Stimulated activated CD4-positive, alpha-beta T cell treated with anti-CD3 and anti-CD28 coated beads, Interleukin-1b, Interleukin-23, amount 100 ng/mL, for 48 hours (primary cell): ENCODE data around the gene PRPF40A.

ENCODE experiments used
- DNase-seq: peaks from one replicate; pipeline ENCODE4 v3.0.0-alpha.2; 2020

The PRPF40A gene

DNA sequence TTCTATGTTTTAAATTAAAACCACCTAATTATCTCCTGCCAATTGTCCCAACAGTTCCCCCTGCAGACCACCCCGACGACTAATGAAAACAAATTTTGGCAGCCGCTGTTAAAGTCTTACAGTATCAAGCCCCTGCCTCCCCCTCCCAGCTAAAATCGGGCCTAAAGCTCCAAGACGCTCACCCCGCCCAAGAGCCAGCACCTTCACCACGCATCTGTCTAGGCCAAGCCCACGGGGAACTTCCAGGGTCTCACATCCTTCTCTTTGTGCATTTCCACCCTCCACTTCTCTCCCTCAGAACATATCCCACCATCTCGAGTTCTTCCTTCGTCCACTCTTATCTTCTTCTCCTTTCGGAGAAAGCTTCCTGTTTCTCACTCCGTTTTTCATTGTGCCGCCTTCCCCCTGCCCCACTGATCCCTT is 445 bp downstream of the PRPF40A start:
- DNase-seq, result peak; percentile 28

GRCh38 chr2:152715854-152716428 is 1.3 kb downstream of the PRPF40A start:
- peak; percentile 46 for DNase-seq

GRCh38 chr2:152715112-152715511 is 2.1 kb downstream of the PRPF40A start:
- DNase-seq, result no peak

DNA sequence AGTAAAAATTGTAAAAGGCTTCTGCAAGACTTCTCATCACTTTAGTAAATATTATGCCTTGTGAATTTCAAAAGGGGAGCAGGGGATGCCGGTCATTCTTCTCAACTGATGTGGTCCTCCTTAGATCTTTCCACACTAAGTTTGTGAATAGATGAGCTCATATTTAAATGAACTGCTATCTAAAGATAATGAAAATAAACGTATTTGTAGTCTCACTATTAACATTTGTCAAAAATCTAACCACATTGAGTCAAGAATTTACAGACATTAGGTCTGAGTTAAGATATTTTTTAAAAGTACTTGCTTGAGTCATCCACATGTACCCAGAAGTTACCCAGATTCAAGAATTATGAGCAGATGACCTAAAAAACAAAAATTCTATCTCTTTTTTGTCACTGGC is 6.5 kb downstream of the PRPF40A start:
- no peak for DNase-seq

DNA sequence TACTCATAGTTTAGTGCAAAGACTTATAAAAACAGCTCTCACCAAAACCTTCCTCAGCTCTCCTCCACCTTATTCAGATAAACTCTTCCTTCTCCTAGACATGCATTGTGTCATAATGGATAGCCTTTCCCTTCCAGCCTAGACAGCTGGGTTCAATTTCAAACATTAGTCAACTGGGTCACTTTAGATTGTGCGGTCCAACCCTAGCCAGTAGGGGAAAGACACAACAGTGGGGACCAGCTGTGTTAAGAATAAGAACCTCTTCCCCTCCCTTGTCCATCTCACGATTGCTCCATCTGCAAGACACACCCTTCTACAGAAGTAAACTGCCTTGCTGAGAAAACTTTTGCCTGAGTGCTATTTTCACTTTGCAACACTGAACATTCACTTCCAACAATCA is 8.5 kb downstream of the PRPF40A start:
- DNase-seq, result no peak

DNA sequence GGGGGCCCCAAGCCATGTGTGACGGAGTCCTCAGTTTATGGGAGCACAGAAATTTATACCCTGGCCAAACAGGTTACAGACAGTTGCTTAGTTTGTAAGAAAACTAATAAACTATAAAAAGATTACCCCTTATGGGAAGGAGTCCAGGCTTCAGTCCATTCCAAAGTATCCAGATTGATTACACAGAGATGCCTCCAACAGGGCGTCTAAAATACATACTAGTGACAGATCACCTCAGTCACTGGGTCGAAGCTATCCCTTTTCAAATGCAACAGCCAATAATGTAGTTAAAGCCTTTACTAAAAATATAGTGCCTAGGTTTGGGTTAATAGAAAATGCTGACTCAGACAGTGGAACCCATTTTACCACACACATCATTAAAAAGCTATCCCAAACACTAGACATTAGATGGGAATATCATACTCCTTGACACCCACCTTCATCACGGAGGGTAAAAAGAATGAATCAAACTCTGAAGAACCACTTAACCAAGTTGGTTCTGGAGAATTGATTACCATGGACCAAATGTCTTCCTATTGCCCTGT is 10.7 kb downstream of the PRPF40A start:
- DNase-seq, result no peak

GRCh38 chr2:152701198-152701597 is 16.1 kb downstream of the PRPF40A start:
- DNase-seq, result no peak

- DNase-seq, result no peak
Measured at GRCh38 chr2:152696476-152696875, 20.8 kb downstream of the PRPF40A start.

GRCh38 chr2:152695763-152696162 is 21.5 kb downstream of the PRPF40A start:
- DNase-seq, result no peak

DNA sequence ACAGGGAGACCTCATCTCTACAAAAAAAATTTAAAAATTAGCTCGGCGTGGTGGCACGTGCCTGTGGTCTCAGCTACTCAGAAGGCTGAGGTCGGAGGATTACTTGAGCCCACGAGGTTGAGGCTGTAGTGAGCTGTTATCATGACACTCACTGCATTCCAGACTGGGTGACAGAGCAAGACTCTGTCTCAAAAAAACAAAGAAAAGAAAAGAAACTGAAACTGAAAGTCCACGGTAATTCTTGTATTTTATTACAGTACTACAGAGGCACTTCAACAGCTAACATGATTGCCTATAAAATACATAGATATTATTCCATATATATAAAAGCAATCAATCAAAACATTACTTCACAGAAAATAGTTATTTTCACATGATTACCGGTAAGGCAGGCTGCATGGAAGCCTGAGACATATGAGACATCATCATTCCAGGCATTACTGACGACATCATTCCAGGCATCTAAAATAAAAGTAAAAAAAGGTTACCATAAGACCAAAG is 23.1 kb downstream of the PRPF40A start:
- peak; percentile 55 for DNase-seq

DNA sequence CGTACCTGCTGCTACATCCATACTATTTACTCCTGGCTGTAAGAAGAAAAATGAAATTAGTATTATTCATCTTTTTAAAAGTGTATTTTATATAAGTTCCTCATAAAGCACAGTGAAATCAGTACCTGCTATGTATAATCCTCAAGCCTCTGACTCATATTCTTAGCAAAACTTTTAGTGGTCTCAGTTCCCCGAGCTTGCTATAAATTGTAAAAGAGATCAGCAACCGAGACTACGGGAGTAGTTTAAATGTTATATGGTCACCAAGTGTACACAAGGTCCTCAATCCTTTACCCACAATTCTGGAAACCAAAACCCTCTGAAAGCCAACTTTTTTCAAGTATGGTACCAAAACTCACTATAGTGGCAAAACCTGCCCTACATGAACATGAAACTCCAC is 24.2 kb downstream of the PRPF40A start:
- no peak for DNase-seq

DNA sequence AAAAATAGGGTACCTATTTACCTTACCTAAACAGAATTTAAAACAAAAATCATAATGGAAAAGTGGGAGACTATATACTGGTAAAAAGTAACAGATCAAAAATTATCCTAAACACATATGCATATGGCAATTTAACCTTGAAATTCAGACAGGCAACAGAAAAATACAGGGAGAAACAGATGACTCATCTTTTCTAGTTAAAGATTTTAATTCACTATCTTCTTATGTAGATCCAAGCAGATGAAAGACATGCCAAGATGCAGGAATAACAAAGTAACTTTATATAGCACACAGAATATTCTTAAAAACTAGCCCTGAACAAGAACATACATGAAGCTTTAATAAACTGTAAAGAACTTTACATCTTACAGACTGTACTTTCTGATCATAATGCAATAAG is 30.9 kb downstream of the PRPF40A start:
- DNase-seq, result no peak

DNA sequence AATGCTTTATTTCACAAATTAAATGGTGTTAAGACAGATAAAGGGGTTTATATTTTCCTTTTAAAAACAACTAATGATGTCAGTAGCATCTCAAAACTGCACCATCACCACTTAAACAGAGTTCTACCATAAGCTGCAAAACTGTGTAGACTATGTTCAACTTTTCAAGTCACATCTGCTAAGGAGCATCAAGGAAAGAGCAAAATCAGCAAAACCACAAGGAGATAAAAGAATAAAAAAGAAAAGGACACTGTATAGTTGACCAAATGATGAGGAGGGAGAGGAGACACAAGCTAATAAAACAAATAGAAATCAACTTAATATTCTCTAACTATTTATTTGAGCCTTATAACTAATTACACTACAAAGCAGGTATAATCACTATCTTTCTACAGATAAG is 33.9 kb downstream of the PRPF40A start:
- DNase-seq, result no peak

DNA sequence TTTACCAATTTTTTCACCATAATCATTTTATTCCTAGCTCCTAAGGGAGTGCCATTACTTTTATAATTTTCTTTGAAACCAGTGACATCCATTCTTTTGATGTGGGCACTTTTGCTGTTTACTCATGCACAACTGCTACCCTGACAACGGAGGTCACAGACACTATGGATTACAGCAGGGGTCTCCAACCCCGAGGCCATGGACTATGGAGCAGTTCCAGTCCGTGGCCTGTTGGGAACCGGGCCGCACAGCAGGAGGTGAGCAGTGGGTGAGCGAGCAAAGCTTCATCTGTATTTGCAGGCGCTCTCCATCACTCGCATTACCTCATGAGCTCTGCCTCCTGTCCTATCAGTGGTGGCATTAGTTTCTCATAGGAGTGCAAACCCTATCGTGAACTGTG is 34.6 kb downstream of the PRPF40A start:
- DNase-seq, result no peak

GRCh38 chr2:152678808-152679207 is 38.5 kb downstream of the PRPF40A start:
- no peak for DNase-seq

DNA sequence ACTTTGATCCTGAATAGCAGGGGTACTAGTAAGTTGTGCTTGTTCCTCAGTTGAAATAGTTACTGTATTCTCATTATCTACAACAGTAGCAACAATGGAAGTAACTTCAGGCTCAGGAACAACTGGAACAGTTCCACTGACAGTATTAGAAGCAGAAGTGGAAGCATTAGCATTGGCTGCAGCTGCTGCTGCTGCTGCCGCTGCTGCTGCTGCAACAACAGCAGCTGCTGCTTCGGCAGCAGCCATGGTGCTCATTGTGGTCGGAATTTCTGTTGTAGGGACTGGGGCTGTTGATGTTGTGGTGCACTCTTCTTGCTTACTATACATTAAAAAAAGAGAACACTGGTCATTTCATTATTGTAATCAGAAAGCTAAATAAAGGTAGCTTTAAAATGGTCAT is 40.8 kb downstream of the PRPF40A start:
- no peak for DNase-seq

DNA sequence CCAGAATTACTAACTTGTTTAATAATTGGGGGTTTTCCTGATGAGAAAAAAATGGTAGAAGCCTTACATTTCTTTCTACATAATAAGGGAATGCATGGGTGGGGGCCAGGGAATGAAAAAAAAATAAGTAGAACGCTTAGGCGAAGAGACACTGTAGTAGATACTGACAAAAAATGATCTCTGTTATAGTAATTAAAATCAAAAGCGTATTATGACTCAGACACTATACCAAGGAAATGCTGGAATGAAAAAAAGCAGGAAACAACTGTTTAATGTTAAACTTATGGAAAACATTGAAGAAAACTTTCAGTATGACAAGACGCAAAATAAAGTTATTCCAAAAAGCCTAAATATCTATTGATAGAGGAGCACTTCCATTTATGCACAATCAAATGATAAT is 42.9 kb downstream of the PRPF40A start:
- no peak for DNase-seq

DNA sequence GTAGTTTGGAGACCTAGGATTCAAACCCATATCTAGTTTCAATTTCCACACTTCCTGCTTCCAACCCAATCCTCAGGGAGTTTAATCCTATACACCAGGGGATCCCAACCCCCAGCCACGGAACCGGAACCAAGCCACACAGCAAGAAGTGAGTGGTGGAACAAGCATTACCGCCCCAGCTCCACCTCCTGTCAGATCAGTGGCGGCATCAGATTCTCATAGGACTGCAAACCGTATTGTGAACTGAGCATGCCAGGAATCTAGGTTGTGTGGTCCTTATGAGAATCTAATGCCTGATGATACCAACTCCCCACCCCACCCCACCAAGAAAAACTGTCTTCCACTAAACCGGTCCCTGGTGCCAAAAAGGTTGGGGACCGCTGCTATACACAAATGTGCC is 52.5 kb downstream of the PRPF40A start:
- no peak for DNase-seq

GRCh38 chr2:152661076-152661475 is 56.2 kb downstream of the PRPF40A start:
- DNase-seq, result no peak

- no peak for DNase-seq
Measured at GRCh38 chr2:152658221-152658620, 59.0 kb downstream of the PRPF40A start.

DNA sequence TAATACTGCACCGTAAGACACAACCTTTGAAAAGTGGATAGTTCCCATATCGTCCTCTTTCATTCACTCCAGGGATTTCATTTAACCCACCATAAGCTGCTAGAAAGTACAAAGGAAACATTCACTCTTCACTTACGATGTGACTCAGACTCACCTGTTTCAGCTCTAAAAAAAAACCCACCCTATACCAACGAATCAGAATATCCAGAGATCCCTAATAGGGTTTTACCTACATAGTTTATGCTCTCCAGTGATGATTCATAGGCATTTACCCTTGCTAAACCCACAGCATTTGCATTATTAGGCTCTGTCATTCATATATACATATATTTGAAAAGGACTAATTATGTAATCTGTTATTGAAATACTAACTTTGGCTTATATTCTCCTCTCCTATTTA is 60.2 kb downstream of the PRPF40A start:
- no peak for DNase-seq

- DNase-seq, result no peak
Measured at GRCh38 chr2:152655880-152656279, 61.4 kb downstream of the PRPF40A start.

- no peak for DNase-seq
Measured at GRCh38 chr2:152651834-152652233, 65.4 kb downstream of the PRPF40A start.

DNA sequence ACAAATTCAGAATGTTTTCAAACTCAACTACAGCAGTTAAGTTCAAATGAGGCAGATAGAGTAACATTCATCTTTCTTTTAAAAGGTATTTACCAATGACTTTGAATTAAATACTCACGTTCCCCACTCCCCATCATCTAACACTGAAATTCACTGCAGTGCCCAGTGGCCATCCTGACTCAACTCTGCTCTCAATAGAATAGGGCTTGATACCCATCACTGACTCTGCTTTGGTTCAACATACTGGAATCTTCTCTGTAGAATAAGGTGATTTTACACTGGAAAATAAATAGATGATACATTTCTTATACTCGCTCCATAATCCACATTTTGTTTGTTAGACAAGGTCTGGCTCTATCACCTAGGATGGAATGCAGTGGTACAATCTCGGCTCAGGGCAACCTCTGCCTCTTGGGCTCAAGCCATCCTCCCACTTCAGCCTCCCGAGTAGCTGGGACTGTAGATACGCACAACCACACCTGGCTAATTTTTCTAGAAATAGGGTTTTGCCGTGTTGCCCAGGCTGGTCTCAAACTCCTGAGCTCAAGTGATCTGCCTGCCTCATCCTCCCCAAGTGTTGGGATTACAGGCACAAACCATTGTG is 66.4 kb downstream of the PRPF40A start:
- DNase-seq, result no peak

DNA sequence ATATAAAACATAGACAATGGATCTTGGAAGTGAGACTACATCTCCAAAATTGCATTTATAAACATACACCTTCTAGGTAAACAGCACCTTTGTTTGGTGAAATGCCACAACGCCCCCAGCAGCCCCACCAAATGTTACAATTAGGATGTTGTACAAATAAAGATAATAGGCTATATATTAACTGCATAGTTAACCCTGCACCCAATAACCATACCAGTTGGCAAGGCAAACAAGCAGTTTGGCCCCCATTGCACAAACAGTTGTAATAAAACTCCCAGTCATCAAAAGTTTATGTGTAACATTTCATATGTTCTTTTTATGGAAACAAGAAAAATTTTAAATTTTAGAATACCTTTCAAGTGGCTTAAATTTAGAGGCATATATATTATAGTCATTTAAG is 67.3 kb downstream of the PRPF40A start:
- DNase-seq, result no peak
